GM12878 (cell line): ENCODE measurements around the gene MEX3D. TPM values are rescaled to one million over a fixed set of nuclear protein-coding genes. Genes with fewer than 3 reads are reported as not detected.
"Not testable (repeated sequence)": the region's sequence is repeated elsewhere in the genome, so short reads cannot be mapped to it uniquely, and the experiment has no call there.

Experiments used
- ATAC-seq: fragments of 200-7000 bp; cut with Tn5 transposase; 3 replicates; pipeline ENCODE4 v1.9.1; 2020; ENCODE audit warnings: mild to moderate bottlenecking, moderate library complexity
- BruUV-seq: library from RNA; stranded (reverse); fragments of 400-500 nt; replicated peaks from 2 replicates; lab custom pipeline; 2021; lab: Mats Ljungman, UMichigan
- CTCF ChIA-PET: fragments of 300-600 bp; sonication (Branson Sonifier 250); formaldehyde crosslinking; extraction: SDS; loops from one replicate; lab custom pipeline; 2021; ENCODE audit warnings: inconsistent platforms; lab: Yijun Ruan, JAX
- POLR2A ChIA-PET: fragments of 350-600 bp; formaldehyde crosslinking; extraction: SDS; loops from one replicate; lab custom pipeline; 2021; ENCODE audit warnings: inconsistent platforms; lab: Charles Lee
- RAD21 ChIA-PET: fragments of 300-600 bp; sonication (Branson Sonifier 250); formaldehyde crosslinking; loops from one replicate; lab custom pipeline; 2023; ENCODE audit warnings: antibody characterized with exemption; ENCODE audit not compliant: unreplicated experiment; lab: Charles Lee
- SMC1A ChIA-PET: fragments of 300-600 bp; sonication (Branson Sonifier 250); formaldehyde crosslinking; loops from one replicate; lab custom pipeline; 2023; ENCODE audit not compliant: unreplicated experiment, uncharacterized antibody; lab: Charles Lee
- DNase-seq: peaks from one replicate; pipeline ENCODE4 v3.0.0-alpha.2; 2011; ENCODE audit warnings: low read depth, low spot score
- FAIRE-seq: peaks from 3 replicates; lab custom pipeline; 2011; peaks lifted over from hg19 to GRCh38; lab: Jason Lieb, UNC
- H2AFZ ChIP-seq: 2 replicates; pipeline ENCODE4 v1.6.0; 2011; ENCODE audit warnings: low read depth, low read length, control low read depth; ENCODE audit not compliant: control insufficient read depth
- H3K27ac ChIP-seq: 2 replicates; pipeline ENCODE4 v1.5.1; 2011; ENCODE audit warnings: control low read depth; ENCODE audit not compliant: control insufficient read depth, insufficient read depth
- H3K27me3 ChIP-seq, 2 experiments: replicated peaks in 1 of 2; 2 replicates each; pipeline versions ENCODE4 v1.6.0 to v1.6.1; 2011; ENCODE audit warnings: low read length in 1 of 2; ENCODE audit not compliant: control insufficient read depth in 2 of 2, insufficient read depth in 2 of 2
- H3K36me3 ChIP-seq, 2 experiments: 2 replicates each; pipeline ENCODE4 v1.5.1; 2011; ENCODE audit warnings: low read length in 1 of 2; ENCODE audit not compliant: control insufficient read depth in 2 of 2, insufficient read depth in 2 of 2
- H3K4me1 ChIP-seq: 2 replicates; pipeline ENCODE4 v1.6.1; 2011; ENCODE audit warnings: mild to moderate bottlenecking, low read length, moderate library complexity, mixed read lengths; ENCODE audit not compliant: control insufficient read depth, insufficient read depth
- H3K4me2 ChIP-seq: 2 replicates; pipeline ENCODE4 v1.6.0; 2011; ENCODE audit warnings: control low read depth; ENCODE audit not compliant: control insufficient read depth, insufficient read depth
- H3K4me3 ChIP-seq: fragments of 200-600 bp; sonication (generic); 2 replicates; pipeline ENCODE4 v1.5.1; 2016
- H3K79me2 ChIP-seq: 2 replicates; pipeline ENCODE4 v1.6.0; 2011; ENCODE audit warnings: low read length; ENCODE audit not compliant: control insufficient read depth, insufficient read depth
- H3K9ac ChIP-seq: 2 replicates; pipeline ENCODE4 v1.8.0; 2011; ENCODE audit warnings: low read length, control low read depth, mixed read lengths; ENCODE audit not compliant: control insufficient read depth, insufficient read depth
- H3K9me3 ChIP-seq: replicated peaks from 3 replicates; pipeline ENCODE4 v1.5.1; 2011; ENCODE audit warnings: mild to moderate bottlenecking, low read length; ENCODE audit not compliant: control insufficient read depth, insufficient read depth
- H4K20me1 ChIP-seq: 2 replicates; pipeline ENCODE4 v1.6.0; 2011; ENCODE audit not compliant: control insufficient read depth, insufficient read depth
- BRCA1 ChIP-seq: IDR thresholded peaks from 2 replicates; pipeline ENCODE4 v1.6.1; 2011; ENCODE audit warnings: low read depth, low read length, improper control_type of control experiment
- FOXK2 ChIP-seq: fragments of 450-650 bp; IDR thresholded peaks from 2 replicates; pipeline ENCODE4 v1.6.1; 2017; ENCODE audit warnings: mild to moderate bottlenecking, moderate library complexity
- NR2C1 ChIP-seq: fragments of 450-650 bp; IDR thresholded peaks from 2 replicates; pipeline ENCODE4 v1.6.1; 2017; ENCODE audit warnings: antibody characterized with exemption, mild to moderate bottlenecking, moderate library complexity
- PBX3 ChIP-seq: IDR thresholded peaks from 2 replicates; pipeline ENCODE4 v1.6.1; 2011; ENCODE audit warnings: mild to moderate bottlenecking, low read depth, low read length, moderate library complexity; ENCODE audit not compliant: insufficient replicate concordance
- PRDM15 ChIP-seq: fragments of 450-650 bp; formaldehyde crosslinking; IDR thresholded peaks from 2 replicates; pipeline ENCODE4 v1.4.0; 2020; ENCODE audit warnings: mild to moderate bottlenecking, moderate library complexity
- SP1 ChIP-seq: IDR thresholded peaks from one replicate; pipeline ENCODE4 v1.6.1; 2011; ENCODE audit warnings: low read depth, low read length
- WGBS: methylation state at CpG from one replicate; pipeline ENCODE4 v1.1.6; 2016; ENCODE audit warnings: low lambda C conversion rate; ENCODE audit not compliant: insufficient replicate concordance, insufficient coverage; ENCODE audit errors: missing lambda C conversion rate; 5-methylcytosine and 5-hydroxymethylcytosine counted together
- in situ Hi-C: fragments of 300-500 bp; cut with MboI; formaldehyde crosslinking; loops from 9 replicates; pipeline ENCODE4 v1.14.3; 2018; ENCODE audit warnings: mixed read lengths
- intact Hi-C: fragments of 100-400 bp; cut with micrococcal nuclease; formaldehyde crosslinking; loops from one replicate; pipeline ENCODE4 v1.14.2; 2022; ENCODE audit not compliant: unreplicated experiment
- polyA plus RNA-seq, 11 experiments: library from polyadenylated mRNA; depleted of rRNA in 4 of 11; unstranded in 6 of 11; stranded (reverse) in 5 of 11; fragments of >200 nt; fragmentation: Nextera tagmentation in 4 of 11; fragmentation: Illumina TruSeq in 1 of 11; extraction: Ambion mirVana in 4 of 11; extraction: Trizol in 1 of 11; gene quantifications; 1 replicate in 1 of 11; 2 replicates in 10 of 11; pipeline versions ENCODE4 v1.2.1 to v1.2.3, GENCODE V29; 2011 to 2016; ENCODE audit warnings: inconsistent platforms in 2 of 11, missing spikeins in 2 of 11, low read depth in 1 of 11
- total RNA-seq, 4 experiments: library from RNA; depleted of rRNA in 3 of 4; stranded (reverse); fragments of >200 nt in 3 of 4; fragmentation: Illumina TruSeq in 1 of 4; extraction: Trizol in 1 of 4; gene quantifications; 2 replicates each; pipeline versions ENCODE4 v1.2.1 to v1.2.3, GENCODE V29; 2013 to 2021

The MEX3D gene
- total and polyA plus RNA-seq, 10 of the 15 experiments (the other 5 are each of a cell fraction or from before 2014, with no cell fraction given): 0.18 to 6.8 (median 0.81) TPM

GRCh38 chr19:1538978-1539377, 29.1 kb downstream of the MEX3D start:
- no peak for ATAC-seq
- no peak for DNase-seq
- 49% methylated on average over 15 of the region's 15 CpGs for WGBS
- Histone ChIP-seq H3K27ac (no peak overlapping the region), H3K4me3 (no peak overlapping the region), H3K36me3 (no peaks in the 10 kb centered on the region), H3K79me2 (no peaks in the 10 kb centered on the region), H3K27me3 (no peaks in the 10 kb centered on the region), H3K9ac (no peak overlapping the region), H2AFZ (no peak overlapping the region), H3K4me2 (no peak overlapping the region), H4K20me1 (no peaks in the 10 kb centered on the region), H3K9me3 (no peaks in the 10 kb centered on the region), H3K4me1 (no peaks in the 10 kb centered on the region)
- ChIA-PET CTCF (no interaction called here), POLR2A (no interaction called here), RAD21 (no interaction called here), SMC1A (interaction anchor here (0.7 kb wide), 1 partner anchor 257 kb away, joined by 3 read pairs; no protein-coding TSS in a partner anchor)
- in situ Hi-C loops (no loop called here), intact Hi-C loops (no loop called here)
- no peak for FAIRE-seq
- TF ChIP-seq SP1 (no peak), PRDM15 (CRISPR knock-in tag) (no peak), PBX3 (no peak), NR2C1 (no peak), FOXK2 (no peak), BRCA1 (no peak)
- no TSS peak for BruUV-seq

- in situ Hi-C loops, DNase-seq, H3K79me2 ChIP-seq, BruUV-seq, H3K27ac ChIP-seq, FAIRE-seq, ATAC-seq, RAD21 ChIA-PET, SMC1A ChIA-PET, H3K4me3 ChIP-seq, H2AFZ ChIP-seq, H4K20me1 ChIP-seq, H3K9ac ChIP-seq, intact Hi-C loops, CTCF ChIA-PET, H3K36me3 ChIP-seq, H3K4me2 ChIP-seq, H3K9me3 ChIP-seq, POLR2A ChIA-PET, H3K27me3 ChIP-seq, H3K4me1 ChIP-seq: not testable (repeated sequence)
- WGBS: 64% methylated on average over 7 of the region's 7 CpGs
Observed at GRCh38 chr19:1535699-1536098, 32.4 kb downstream of the MEX3D start.
